HG03520 (cell line): Measurements from ENCODE around the gene EPHB1.

ENCODE experiments used
- ATAC-seq: cut with Tn5 transposase; IDR thresholded peaks from one replicate; pipeline ENCODE4 v1.9.1; 2021; ENCODE audit warnings: mild to moderate bottlenecking, moderate library complexity; ENCODE audit not compliant: unreplicated experiment

Gene EPHB1

DNA sequence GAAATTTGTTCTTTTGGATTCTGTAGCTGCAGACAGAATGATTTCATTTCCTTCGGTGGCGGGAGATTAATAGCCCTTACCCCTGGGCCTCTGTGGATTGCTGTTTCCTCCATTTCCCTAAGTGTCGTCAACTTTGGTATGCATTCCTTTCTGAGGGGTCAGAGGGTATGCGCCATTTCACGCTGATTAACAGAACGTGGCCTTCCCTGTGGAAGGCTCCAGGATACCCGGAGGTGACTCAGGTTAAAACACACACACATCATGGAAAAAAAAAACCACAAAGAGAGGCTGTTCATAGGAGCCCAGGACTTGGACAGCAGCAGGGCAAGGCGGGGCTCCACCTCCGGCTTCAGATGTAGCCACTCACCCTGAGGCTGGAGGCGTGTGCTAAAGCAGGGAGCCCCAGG, 51.9 kb downstream of the EPHB1 start:
- ATAC-seq: no peak

GRCh38 chr3:134847349-134847748, 52.3 kb downstream of the EPHB1 start:
- no peak for ATAC-seq

- ATAC-seq: no peak
These were observed 54.5 kb downstream of the EPHB1 start for GRCh38 chr3:134849561-134849960.

- ATAC-seq: no peak
These were observed 55.7 kb downstream of the EPHB1 start for GRCh38 chr3:134850761-134851160.

GRCh38 chr3:134852132-134852531, 57.1 kb downstream of the EPHB1 start:
- ATAC-seq: no peak

DNA sequence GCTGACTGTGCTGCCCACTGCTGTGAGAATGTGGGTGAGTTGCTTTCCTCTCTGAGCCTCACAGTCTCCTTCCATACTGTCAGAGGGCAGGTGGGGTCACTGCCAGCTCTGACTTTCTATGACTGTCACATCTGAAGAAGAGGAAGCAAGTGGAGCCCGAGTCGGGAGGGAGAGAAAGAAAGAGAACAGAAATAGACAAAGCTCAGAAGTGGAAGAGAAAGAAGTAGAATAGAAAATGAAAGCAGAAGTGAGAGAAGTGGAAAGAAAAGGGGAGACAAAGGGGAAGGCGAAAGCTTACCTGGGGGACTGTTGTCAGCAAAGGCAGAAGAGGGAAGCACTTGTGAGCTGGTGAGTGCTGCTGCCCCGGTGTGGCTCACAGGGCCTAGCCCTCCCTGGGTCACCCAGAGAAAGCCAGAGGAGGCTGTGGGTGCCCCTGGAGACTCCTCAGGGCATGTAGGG, 57.9 kb downstream of the EPHB1 start:
- peak; percentile 96 for ATAC-seq

DNA sequence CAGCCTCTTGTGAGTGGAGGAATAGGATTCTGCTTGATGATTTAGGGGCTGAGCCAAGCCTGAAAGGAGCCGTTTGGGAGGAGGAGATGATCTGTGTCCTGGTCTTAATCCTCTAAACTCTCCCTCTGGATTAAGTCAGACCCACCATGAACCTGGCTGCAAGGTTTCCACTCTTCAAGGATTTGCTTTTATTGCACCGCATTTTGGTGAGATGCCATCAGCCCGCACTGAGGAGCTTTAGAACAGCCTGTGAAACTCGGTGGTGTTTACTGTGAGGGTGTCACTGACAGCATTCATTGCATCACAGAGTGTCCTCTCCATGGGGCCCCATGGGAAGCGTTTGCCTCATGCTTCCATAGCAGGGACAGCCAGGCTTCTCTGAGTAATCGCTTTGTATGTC, 59.2 kb downstream of the EPHB1 start:
- no peak for ATAC-seq

DNA sequence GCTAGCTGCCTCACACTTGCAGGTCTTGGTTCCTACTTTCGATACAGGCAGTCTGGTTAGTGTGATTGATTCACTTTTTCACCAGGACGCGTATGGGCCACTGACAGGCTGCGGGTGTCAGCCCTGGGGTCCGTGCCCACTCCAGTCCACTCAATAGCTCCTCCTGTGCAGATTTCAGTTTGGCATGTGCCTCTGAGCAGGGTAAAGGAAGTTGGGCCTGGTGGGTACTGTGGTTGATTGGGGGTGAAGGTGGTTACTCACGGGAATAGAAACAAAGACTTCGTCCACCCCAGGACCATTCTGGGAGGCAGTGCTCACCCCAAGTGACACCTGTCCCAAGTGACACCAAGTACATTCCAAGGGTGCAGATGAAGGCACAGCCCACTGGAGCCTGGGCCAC, 62.3 kb downstream of the EPHB1 start:
- ATAC-seq: no peak

DNA sequence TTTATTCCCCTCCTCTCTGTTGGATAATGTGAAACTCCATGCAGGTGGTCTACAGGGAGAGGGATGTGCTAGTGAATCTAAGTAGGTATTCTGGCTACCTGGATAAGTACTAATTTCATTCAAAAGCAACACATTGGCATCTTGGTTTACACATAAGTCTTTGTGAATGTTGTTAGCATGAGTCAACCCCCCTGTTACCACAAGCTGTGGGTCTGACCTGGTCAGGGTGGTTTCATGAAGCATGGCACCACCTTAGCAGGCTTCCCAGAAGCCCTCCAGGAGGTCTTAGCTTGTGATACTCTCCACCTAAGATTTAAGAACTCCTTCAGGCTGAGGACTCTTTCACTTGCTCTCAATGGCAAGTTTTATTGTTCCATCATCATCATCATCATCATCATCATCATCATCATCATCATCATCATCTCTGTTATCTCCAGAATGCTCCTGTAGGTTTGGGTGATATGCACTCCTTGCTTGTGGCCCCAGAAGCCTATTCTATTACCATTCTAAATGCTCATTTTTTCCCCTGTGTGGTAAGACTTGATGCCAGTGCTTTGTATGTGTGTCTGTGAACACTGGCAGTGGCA, 62.8 kb downstream of the EPHB1 start:
- ATAC-seq: no peak

DNA sequence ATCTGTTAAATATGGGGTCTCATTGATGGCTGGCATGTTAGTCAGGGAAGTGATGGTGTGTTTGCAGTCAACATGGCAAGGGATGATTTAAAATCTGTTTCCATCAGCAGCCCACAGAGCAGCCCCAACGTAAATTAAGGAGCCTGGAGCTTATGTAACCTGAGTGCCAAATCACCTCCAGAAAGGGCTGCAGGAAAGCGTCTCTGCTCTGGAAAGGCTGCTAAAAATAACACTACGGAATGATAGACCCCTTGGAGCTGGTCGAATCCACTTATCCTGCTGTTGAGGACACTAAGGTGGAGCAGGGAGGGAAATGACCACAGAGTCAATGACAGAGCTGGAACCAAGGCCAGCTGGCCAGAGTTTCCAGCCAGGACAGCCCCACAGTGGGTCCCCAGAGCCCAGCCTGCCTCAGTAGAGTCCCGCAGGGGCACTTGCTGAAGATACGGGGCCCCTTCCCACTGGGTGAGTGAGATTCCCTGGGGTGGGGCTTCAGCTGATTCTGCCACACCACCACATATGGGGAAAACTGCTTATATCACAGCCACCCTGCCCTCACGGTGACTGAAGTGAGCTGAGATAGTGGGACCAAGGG, 63.5 kb downstream of the EPHB1 start:
- no peak for ATAC-seq

GRCh38 chr3:134859341-134859740, 64.3 kb downstream of the EPHB1 start:
- ATAC-seq: no peak

- no peak for ATAC-seq
These were observed 65.1 kb downstream of the EPHB1 start for GRCh38 chr3:134860141-134860540.

DNA sequence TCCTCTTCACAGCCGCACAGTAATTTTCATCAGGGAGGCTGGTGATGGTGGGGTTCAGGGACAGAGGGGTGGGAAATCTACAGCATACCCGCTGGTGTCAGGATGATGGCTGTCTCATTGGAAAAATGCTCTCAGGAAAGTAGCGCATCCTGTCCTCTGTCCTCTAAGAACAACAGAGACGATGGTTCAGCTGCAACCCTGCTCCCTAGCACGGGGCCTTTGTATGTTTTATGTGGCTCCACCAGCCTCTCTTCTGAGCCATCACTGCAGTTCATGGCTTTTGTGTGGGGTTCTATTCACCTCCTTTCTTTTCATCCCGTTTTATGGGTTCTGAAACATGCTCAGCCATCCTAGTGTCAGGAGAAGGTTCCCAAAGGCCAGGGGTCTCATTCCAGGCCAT, 68.9 kb downstream of the EPHB1 start:
- ATAC-seq: no peak

DNA sequence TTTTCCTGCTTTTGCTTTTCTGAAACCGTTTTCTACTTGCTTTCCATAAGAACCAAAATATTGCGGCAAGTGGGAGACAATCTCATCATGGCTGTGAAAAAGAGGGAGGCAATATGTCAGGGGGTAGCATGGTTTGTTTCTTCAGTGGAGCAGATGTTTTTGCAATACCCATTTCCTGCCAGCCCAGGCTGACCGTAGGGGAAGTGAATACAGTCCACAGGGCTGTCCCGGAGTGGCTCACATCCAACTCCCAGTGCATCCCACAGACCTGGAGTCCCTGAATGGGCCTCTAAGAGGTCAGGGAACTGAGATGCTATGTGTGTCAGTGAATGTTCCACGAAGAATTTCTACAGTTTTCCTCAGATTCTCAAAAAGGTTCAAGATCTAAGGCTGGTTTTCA, 69.6 kb downstream of the EPHB1 start:
- ATAC-seq: no peak

GRCh38 chr3:134867277-134867676, 72.2 kb downstream of the EPHB1 start:
- no peak for ATAC-seq

- ATAC-seq: no peak
These were observed 74.2 kb downstream of the EPHB1 start for GRCh38 chr3:134869153-134869726.

DNA sequence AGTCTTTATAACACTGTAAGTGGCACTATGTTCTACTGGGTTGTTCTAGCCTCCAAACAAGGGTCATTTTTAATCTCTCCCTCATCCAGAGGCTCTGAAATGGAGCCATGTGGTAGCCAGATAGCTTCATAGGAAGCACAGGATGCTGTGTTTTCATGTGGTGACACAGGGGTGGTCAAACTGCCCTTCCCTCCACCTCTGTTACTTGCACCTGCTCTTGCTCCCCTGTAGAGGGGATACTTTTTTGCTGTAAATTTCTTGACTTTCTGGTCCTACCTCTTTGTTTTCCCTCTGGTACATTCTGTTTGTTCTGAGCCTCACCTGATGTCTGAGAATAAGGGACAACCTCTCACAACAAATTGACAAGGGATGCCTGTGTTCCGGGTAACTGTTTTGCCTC, 76.8 kb downstream of the EPHB1 start:
- no peak for ATAC-seq

DNA sequence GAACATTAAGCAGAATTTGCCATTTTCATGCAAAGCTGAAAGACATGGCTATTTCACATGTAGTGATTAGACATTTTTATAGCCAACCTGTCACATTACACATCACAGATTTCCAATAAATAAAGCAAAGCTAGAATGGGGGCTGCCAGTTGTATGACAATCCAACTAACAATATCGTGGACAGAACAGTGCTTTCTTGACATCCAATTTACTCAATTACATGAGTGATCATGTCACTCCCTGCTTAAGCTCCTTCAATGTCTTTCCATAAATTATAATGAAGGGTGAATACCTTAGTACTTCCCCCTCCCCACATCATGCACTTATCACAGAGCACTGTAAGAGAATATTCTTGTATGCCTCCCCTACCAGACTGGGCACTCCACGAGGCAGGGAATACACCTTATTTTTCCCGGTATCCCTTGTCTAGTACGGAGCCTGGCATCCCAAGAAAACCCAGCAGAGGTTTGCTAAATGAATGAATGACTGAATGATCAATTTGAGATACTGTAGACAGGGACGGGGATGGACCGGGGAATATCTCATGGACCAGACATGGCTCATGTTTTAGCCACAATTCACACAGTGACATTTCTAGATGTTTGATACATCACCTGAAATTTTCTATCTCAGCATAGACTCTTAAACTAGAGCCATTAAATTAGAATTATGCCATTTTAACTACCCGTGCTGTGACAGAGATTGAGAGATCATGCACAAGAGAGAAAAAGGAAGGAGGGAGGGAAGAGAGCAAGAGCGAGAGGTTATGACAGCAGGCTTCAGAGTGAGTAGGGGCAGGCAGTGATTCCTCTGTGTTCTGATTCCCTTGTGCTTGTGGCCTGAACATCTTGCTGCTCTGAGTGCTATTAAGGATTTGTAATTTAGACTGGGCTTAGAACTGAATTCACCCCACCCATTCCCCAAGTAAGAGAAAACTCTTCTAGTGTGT, 77.7 kb downstream of the EPHB1 start:
- ATAC-seq: no peak

- no peak for ATAC-seq
These were observed 78.7 kb downstream of the EPHB1 start for GRCh38 chr3:134873789-134874188.

DNA sequence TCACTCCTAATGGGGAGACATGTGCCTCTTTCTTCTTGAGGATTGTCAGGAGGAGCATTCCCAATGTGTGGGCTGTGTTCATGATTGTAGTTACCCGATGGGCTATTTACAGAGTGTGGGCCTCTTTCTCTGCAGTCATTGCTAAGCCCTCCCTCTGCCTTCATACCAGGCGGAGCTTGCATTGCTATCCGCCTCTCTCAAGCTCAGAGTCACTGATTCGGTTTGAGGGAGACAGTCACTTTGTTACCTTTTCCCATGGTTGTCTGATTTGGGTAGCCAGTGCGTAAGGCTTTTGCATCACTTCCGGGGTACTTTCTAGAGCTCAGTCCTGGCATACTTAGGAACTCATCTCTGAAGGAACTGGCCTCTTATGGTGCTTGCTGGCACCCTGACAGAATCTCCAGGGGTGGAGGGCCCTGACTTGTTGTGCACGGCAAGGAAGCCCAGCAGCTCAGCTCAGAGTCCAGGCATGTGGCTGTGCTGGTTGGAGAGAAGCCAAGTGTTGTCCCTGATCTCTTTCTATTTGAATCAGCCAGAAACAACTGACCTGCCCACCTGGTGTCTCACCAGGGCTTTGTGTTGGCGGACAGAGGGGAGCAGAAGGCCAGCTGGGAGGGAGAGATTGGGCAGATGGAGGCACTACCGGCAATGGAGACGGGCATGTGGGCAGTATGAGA, 79.8 kb downstream of the EPHB1 start:
- ATAC-seq: no peak

GRCh38 chr3:134876836-134877235, 81.8 kb downstream of the EPHB1 start:
- no peak for ATAC-seq
